ENCODE data around the gene PRR23C.
"Not testable (repeated sequence)": the region's sequence is repeated elsewhere in the genome, so short reads cannot be mapped to it uniquely, and the experiment has no call there.

The PRR23C gene
- total RNA-seq = 0 reads per million in 4 experiments

- no peak for DNase-seq
These were observed at the start of gene PRR23C for GRCh38 chr3:139044366-139045210. Gene PRR23C, minus strand, starts transcription at chr3:139044892. Its CDS starts 272 bp downstream, at chr3:139044620.

GRCh38 chr3:139093840-139094239 is 49.1 kb upstream of the PRR23C start:
- no peak for DNase-seq

GRCh38 chr3:139088462-139089324 is 44.0 kb upstream of the PRR23C start:
- no peak for DNase-seq

GRCh38 chr3:139087621-139088020 is 42.9 kb upstream of the PRR23C start:
- DNase-seq = no peak

- no peak for DNase-seq
These were observed 39.5 kb upstream of the PRR23C start for GRCh38 chr3:139084176-139084575.

- no peak for DNase-seq
These were observed 29.9 kb upstream of the PRR23C start for GRCh38 chr3:139074565-139075115.

- DNase-seq = no peak
These were observed 18.2 kb upstream of the PRR23C start for GRCh38 chr3:139062918-139063317.

- DNase-seq = no peak
These were observed 8.3 kb upstream of the PRR23C start for GRCh38 chr3:139052802-139053600.

- DNase-seq = no peak
These were observed 932 bp downstream of the PRR23C start for GRCh38 chr3:139043554-139044365.

GRCh38 chr3:139037478-139037877 is 7.2 kb downstream of the PRR23C start:
- no peak for DNase-seq

GRCh38 chr3:139032326-139033002 is 12.2 kb downstream of the PRR23C start:
- no peak for DNase-seq

GRCh38 chr3:139030576-139030975 is 14.1 kb downstream of the PRR23C start:
- DNase-seq = not testable (repeated sequence)

- DNase-seq = no peak
These were observed 19.7 kb downstream of the PRR23C start for GRCh38 chr3:139024968-139025367.

GRCh38 chr3:139020868-139021234 is 23.8 kb downstream of the PRR23C start, which contains the start of gene PRR23B:
Gene PRR23B, minus strand, starts transcription at chr3:139020926. Its CDS starts 265 bp downstream, at chr3:139020661.
- no peak for DNase-seq

- DNase-seq = no peak
These were observed 24.4 kb downstream of the PRR23C start for GRCh38 chr3:139020036-139020867.

GRCh38 chr3:139016430-139017048 is 28.2 kb downstream of the PRR23C start:
- DNase-seq = no peak

- DNase-seq = no peak
These were observed 38.5 kb downstream of the PRR23C start, which contains the start of gene PRR23A for GRCh38 chr3:139006051-139006716. Gene PRR23A, minus strand, starts transcription at chr3:139006268. Its CDS starts 0 bp downstream, at chr3:139006268.

GRCh38 chr3:139005356-139005993 is 39.2 kb downstream of the PRR23C start:
- DNase-seq = no peak

Measured in effector CD8-positive, alpha-beta T cell (primary cell).